GM12878 (cell line): ENCODE data around the gene SMARCAL1. TPM values are rescaled to one million over a fixed set of nuclear protein-coding genes. Genes with fewer than 3 reads are reported as not detected.

Experiments used
- ATAC-seq: fragments of 200-7000 bp; cut with Tn5 transposase; 3 replicates; pipeline ENCODE4 v1.9.1; 2020; ENCODE audit warnings: mild to moderate bottlenecking, moderate library complexity
- BruUV-seq: library from RNA; stranded (reverse); fragments of 400-500 nt; replicated peaks from 2 replicates; lab custom pipeline; 2021; lab: Mats Ljungman, UMichigan
- CTCF ChIA-PET: fragments of 300-600 bp; sonication (Branson Sonifier 250); formaldehyde crosslinking; extraction: SDS; loops from one replicate; lab custom pipeline; 2021; ENCODE audit warnings: inconsistent platforms; lab: Yijun Ruan, JAX
- POLR2A ChIA-PET: fragments of 350-600 bp; formaldehyde crosslinking; extraction: SDS; loops from one replicate; lab custom pipeline; 2021; ENCODE audit warnings: inconsistent platforms; lab: Charles Lee
- RAD21 ChIA-PET: fragments of 300-600 bp; sonication (Branson Sonifier 250); formaldehyde crosslinking; loops from one replicate; lab custom pipeline; 2023; ENCODE audit warnings: antibody characterized with exemption; ENCODE audit not compliant: unreplicated experiment; lab: Charles Lee
- SMC1A ChIA-PET: fragments of 300-600 bp; sonication (Branson Sonifier 250); formaldehyde crosslinking; loops from one replicate; lab custom pipeline; 2023; ENCODE audit not compliant: unreplicated experiment, uncharacterized antibody; lab: Charles Lee
- DNase-seq: peaks from one replicate; pipeline ENCODE4 v3.0.0-alpha.2; 2011; ENCODE audit warnings: low read depth, low spot score
- FAIRE-seq: peaks from 3 replicates; lab custom pipeline; 2011; peaks lifted over from hg19 to GRCh38; lab: Jason Lieb, UNC
- H2AFZ ChIP-seq: 2 replicates; pipeline ENCODE4 v1.6.0; 2011; ENCODE audit warnings: low read depth, low read length, control low read depth; ENCODE audit not compliant: control insufficient read depth
- H3K27ac ChIP-seq: 2 replicates; pipeline ENCODE4 v1.5.1; 2011; ENCODE audit warnings: control low read depth; ENCODE audit not compliant: control insufficient read depth, insufficient read depth
- H3K27me3 ChIP-seq, 2 experiments: replicated peaks in 1 of 2; 2 replicates each; pipeline versions ENCODE4 v1.6.0 to v1.6.1; 2011; ENCODE audit warnings: low read length in 1 of 2; ENCODE audit not compliant: control insufficient read depth in 2 of 2, insufficient read depth in 2 of 2
- H3K36me3 ChIP-seq, 2 experiments: 2 replicates each; pipeline ENCODE4 v1.5.1; 2011; ENCODE audit warnings: low read length in 1 of 2; ENCODE audit not compliant: control insufficient read depth in 2 of 2, insufficient read depth in 2 of 2
- H3K4me1 ChIP-seq: 2 replicates; pipeline ENCODE4 v1.6.1; 2011; ENCODE audit warnings: mild to moderate bottlenecking, low read length, moderate library complexity, mixed read lengths; ENCODE audit not compliant: control insufficient read depth, insufficient read depth
- H3K4me2 ChIP-seq: 2 replicates; pipeline ENCODE4 v1.6.0; 2011; ENCODE audit warnings: control low read depth; ENCODE audit not compliant: control insufficient read depth, insufficient read depth
- H3K4me3 ChIP-seq: fragments of 200-600 bp; sonication (generic); 2 replicates; pipeline ENCODE4 v1.5.1; 2016
- H3K79me2 ChIP-seq: 2 replicates; pipeline ENCODE4 v1.6.0; 2011; ENCODE audit warnings: low read length; ENCODE audit not compliant: control insufficient read depth, insufficient read depth
- H3K9ac ChIP-seq: 2 replicates; pipeline ENCODE4 v1.8.0; 2011; ENCODE audit warnings: low read length, control low read depth, mixed read lengths; ENCODE audit not compliant: control insufficient read depth, insufficient read depth
- H3K9me3 ChIP-seq: replicated peaks from 3 replicates; pipeline ENCODE4 v1.5.1; 2011; ENCODE audit warnings: mild to moderate bottlenecking, low read length; ENCODE audit not compliant: control insufficient read depth, insufficient read depth
- H4K20me1 ChIP-seq: 2 replicates; pipeline ENCODE4 v1.6.0; 2011; ENCODE audit not compliant: control insufficient read depth, insufficient read depth
- GABPA ChIP-seq: IDR thresholded peaks from 2 replicates; pipeline ENCODE4 v1.6.1; 2014; ENCODE audit warnings: antibody characterized with exemption, low read depth, mild to moderate bottlenecking, inconsistent platforms
- RCOR1 ChIP-seq: conservative IDR thresholded peaks from 2 replicates; pipeline ENCODE4 v1.6.1; 2012; ENCODE audit warnings: low read depth, low read length, improper control_type of control experiment
- WGBS: methylation state at CpG from one replicate; pipeline ENCODE4 v1.1.6; 2016; ENCODE audit warnings: low lambda C conversion rate; ENCODE audit not compliant: insufficient replicate concordance, insufficient coverage; ENCODE audit errors: missing lambda C conversion rate; 5-methylcytosine and 5-hydroxymethylcytosine counted together
- in situ Hi-C: fragments of 300-500 bp; cut with MboI; formaldehyde crosslinking; loops from 9 replicates; pipeline ENCODE4 v1.14.3; 2018; ENCODE audit warnings: mixed read lengths
- intact Hi-C: fragments of 100-400 bp; cut with micrococcal nuclease; formaldehyde crosslinking; loops from one replicate; pipeline ENCODE4 v1.14.2; 2022; ENCODE audit not compliant: unreplicated experiment
- polyA plus RNA-seq, 11 experiments: library from polyadenylated mRNA; depleted of rRNA in 4 of 11; unstranded in 6 of 11; stranded (reverse) in 5 of 11; fragments of >200 nt; fragmentation: Nextera tagmentation in 4 of 11; fragmentation: Illumina TruSeq in 1 of 11; extraction: Ambion mirVana in 4 of 11; extraction: Trizol in 1 of 11; gene quantifications; 1 replicate in 1 of 11; 2 replicates in 10 of 11; pipeline versions ENCODE4 v1.2.1 to v1.2.3, GENCODE V29; 2011 to 2016; ENCODE audit warnings: inconsistent platforms in 2 of 11, missing spikeins in 2 of 11, low read depth in 1 of 11
- total RNA-seq, 4 experiments: library from RNA; depleted of rRNA in 3 of 4; stranded (reverse); fragments of >200 nt in 3 of 4; fragmentation: Illumina TruSeq in 1 of 4; extraction: Trizol in 1 of 4; gene quantifications; 2 replicates each; pipeline versions ENCODE4 v1.2.1 to v1.2.3, GENCODE V29; 2013 to 2021
- TF ChIP-seq, protein P1 (sequence below): IDR thresholded peaks from 2 replicates; pipeline ENCODE4 v1.6.1; 2011; ENCODE audit warnings: low read depth, mild to moderate bottlenecking, low read length, moderate library complexity, borderline replicate concordance; ENCODE audit errors: extremely low read depth
- TF ChIP-seq, protein P2 (sequence below): fragments of 450-650 bp; conservative IDR thresholded peaks from 2 replicates; pipeline ENCODE4 v1.6.1; 2017; ENCODE audit warnings: mild to moderate bottlenecking, moderate library complexity

Gene SMARCAL1
- total and polyA plus RNA-seq, 10 of the 15 experiments (the other 5 are each of a cell fraction or from before 2014, with no cell fraction given) = 10.8 to 32.9 (median 21.8) TPM

DNA sequence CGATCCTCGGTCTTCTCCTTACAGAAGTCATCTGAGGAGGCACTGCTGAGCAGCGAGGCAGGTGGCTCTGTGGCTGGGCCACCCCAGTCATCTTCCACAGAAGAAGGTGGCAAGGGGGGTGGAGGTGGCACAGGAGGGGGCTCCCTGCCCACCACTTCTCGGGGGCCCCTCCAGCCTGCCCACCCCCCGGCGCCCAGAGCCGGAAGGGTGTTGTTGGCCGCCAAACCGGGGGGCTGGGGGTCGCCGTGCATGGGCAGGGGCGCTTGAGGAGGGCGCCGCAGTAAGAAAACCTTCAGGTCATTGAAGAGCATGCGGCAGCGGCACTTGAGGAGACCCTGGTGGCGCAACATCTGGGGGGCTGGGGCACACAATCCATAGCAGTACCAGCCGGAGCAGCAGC lies 42.5 kb upstream of the SMARCAL1 start:
- ChIA-PET SMC1A (no interaction called here), POLR2A (no interaction called here), CTCF (no interaction called here), RAD21 (no interaction called here)
- Histone ChIP-seq H3K9ac (no peak overlapping the region), H3K36me3 (no peaks in the 10 kb centered on the region), H2AFZ (no peak overlapping the region), H3K27me3 (peaks cover 4 to 6% of the 10 kb centered on the region in 2 experiments; a peak in 3 of 4 replicates), H3K4me3 (no peak overlapping the region), H3K79me2 (no peaks in the 10 kb centered on the region), H3K27ac (no peak overlapping the region), H3K9me3 (no peaks in the 10 kb centered on the region), H3K4me1 (no peaks in the 10 kb centered on the region), H3K4me2 (no peak overlapping the region), H4K20me1 (no peaks in the 10 kb centered on the region)
- 64% methylated on average over 9 of the region's 18 CpGs for WGBS
- TF ChIP-seq GABPA (no peak), RCOR1 (no peak)
- TF ChIP-seq, protein P1, sequence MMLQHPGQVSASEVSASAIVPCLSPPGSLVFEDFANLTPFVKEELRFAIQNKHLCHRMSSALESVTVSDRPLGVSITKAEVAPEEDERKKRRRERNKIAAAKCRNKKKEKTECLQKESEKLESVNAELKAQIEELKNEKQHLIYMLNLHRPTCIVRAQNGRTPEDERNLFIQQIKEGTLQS = no peak
- TF ChIP-seq, protein P2, sequence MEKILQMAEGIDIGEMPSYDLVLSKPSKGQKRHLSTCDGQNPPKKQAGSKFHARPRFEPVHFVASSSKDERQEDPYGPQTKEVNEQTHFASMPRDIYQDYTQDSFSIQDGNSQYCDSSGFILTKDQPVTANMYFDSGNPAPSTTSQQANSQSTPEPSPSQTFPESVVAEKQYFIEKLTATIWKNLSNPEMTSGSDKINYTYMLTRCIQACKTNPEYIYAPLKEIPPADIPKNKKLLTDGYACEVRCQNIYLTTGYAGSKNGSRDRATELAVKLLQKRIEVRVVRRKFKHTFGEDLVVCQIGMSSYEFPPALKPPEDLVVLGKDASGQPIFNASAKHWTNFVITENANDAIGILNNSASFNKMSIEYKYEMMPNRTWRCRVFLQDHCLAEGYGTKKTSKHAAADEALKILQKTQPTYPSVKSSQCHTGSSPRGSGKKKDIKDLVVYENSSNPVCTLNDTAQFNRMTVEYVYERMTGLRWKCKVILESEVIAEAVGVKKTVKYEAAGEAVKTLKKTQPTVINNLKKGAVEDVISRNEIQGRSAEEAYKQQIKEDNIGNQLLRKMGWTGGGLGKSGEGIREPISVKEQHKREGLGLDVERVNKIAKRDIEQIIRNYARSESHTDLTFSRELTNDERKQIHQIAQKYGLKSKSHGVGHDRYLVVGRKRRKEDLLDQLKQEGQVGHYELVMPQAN = no peak
- in situ Hi-C loops = no loop called here
- no peak for FAIRE-seq
- no peak for DNase-seq
- no peak for ATAC-seq
- no TSS peak for BruUV-seq
- intact Hi-C loops = no loop called here
